ENCODE data around the gene SLC25A45.

GRCh38 chr11:65392186-65392829, 9.9 kb upstream of the SLC25A45 start:
- TF ChIP-seq CTCF (IDR thresholded peaks at IDR 0.05 in 4 of 5, conservative IDR thresholded peaks at IDR 0.05 in 1 of 5), result no peak
- TF ChIP-seq POLR2A (IDR thresholded peaks at IDR 0.05), result no peak
